Endothelial cell of umbilical vein (primary cell): ENCODE data around the gene AGXT. TPM values are rescaled to one million over a fixed set of nuclear protein-coding genes. Genes with fewer than 3 reads are reported as not detected.

Source experiments
- BruUV-seq: library from RNA; stranded (reverse); fragments of 400-500 nt; replicated peaks from 2 replicates; lab custom pipeline; 2021; lab: Mats Ljungman, UMichigan
- CTCF ChIA-PET: fragments of 300-600, 350-600 bp; sonication (Branson Sonifier 250); formaldehyde crosslinking; loops from one replicate; lab custom pipeline; 2021; ENCODE audit warnings: antibody characterized with exemption, inconsistent platforms; lab: Charles Lee
- POLR2A ChIA-PET: fragments of 300-600, 350-600 bp; sonication (Branson Sonifier 250); formaldehyde crosslinking; loops from one replicate; lab custom pipeline; 2021; ENCODE audit warnings: antibody characterized with exemption, inconsistent platforms; lab: Charles Lee
- DNase-seq: peaks from one replicate; pipeline ENCODE4 v3.0.0-alpha.2; 2011; ENCODE audit warnings: low read depth, low spot score
- FAIRE-seq: peaks from 2 replicates; lab custom pipeline; 2011; peaks lifted over from hg19 to GRCh38; lab: Jason Lieb, UNC
- H2AFZ ChIP-seq: 2 replicates; pipeline ENCODE4 v1.6.0; 2012; ENCODE audit warnings: low read depth, low read length, control low read depth, inconsistent platforms
- H3K27ac ChIP-seq: 2 replicates; pipeline ENCODE4 v1.5.1; 2011; ENCODE audit warnings: low read depth, mild to moderate bottlenecking, control low read depth, low read length, moderate library complexity; ENCODE audit not compliant: insufficient read depth
- H3K27me3 ChIP-seq, 2 experiments: 2 replicates each; pipeline versions ENCODE4 v1.6.0 to v1.6.1; 2011; ENCODE audit warnings: low read length in 2 of 2, mixed read lengths in 1 of 2; ENCODE audit not compliant: control insufficient read depth in 2 of 2, insufficient read depth in 2 of 2
- H3K36me3 ChIP-seq, 2 experiments: 2 replicates in 1 of 2; 3 replicates in 1 of 2; pipeline ENCODE4 v1.5.1; 2011; ENCODE audit warnings: low read length in 2 of 2, mild to moderate bottlenecking in 1 of 2, moderate library complexity in 1 of 2; ENCODE audit not compliant: control insufficient read depth in 2 of 2, insufficient read depth in 2 of 2; ENCODE audit errors: extremely low read depth in 1 of 2
- H3K4me1 ChIP-seq: 3 replicates; pipeline ENCODE4 v1.5.1; 2011; ENCODE audit warnings: mild to moderate bottlenecking, low read length; ENCODE audit not compliant: control insufficient read depth, insufficient read depth; ENCODE audit errors: extremely low read depth
- H3K4me2 ChIP-seq: 2 replicates; pipeline ENCODE4 v1.6.1; 2011; ENCODE audit warnings: low read length, control low read depth, mixed read lengths; ENCODE audit not compliant: insufficient read depth
- H3K4me3 ChIP-seq, 3 experiments: fragments of 200-600 bp in 1 of 3; sonication (generic), shearing (Covaris generic) in 1 of 3; replicated peaks in 1 of 3; 2 replicates each; pipeline ENCODE4 v1.5.1; 2011 to 2016; ENCODE audit warnings: control low read depth in 3 of 3, low read length in 3 of 3, mild to moderate bottlenecking in 2 of 3, inconsistent platforms in 1 of 3, low read depth in 1 of 3, moderate library complexity in 1 of 3; ENCODE audit not compliant: insufficient read depth in 1 of 3
- H3K79me2 ChIP-seq: 2 replicates; pipeline ENCODE4 v1.6.0; 2012; ENCODE audit warnings: low read length, inconsistent platforms; ENCODE audit not compliant: control insufficient read depth, insufficient read depth
- H3K9ac ChIP-seq: replicated peaks from 2 replicates; pipeline ENCODE3; 2011; ENCODE audit warnings: low read length, control low read depth; ENCODE audit not compliant: insufficient read depth; ENCODE audit errors: extremely low read depth
- H3K9me1 ChIP-seq: replicated peaks from 3 replicates; pipeline ENCODE4 v1.6.0; 2011; ENCODE audit warnings: mild to moderate bottlenecking, low read length; ENCODE audit not compliant: control insufficient read depth, insufficient read depth; ENCODE audit errors: extremely low read depth
- H3K9me3 ChIP-seq: replicated peaks from 2 replicates; pipeline ENCODE4 v1.5.1; 2012; ENCODE audit warnings: low read length, inconsistent platforms; ENCODE audit not compliant: control insufficient read depth, insufficient read depth
- H4K20me1 ChIP-seq: replicated peaks from 2 replicates; pipeline ENCODE3; 2011; ENCODE audit warnings: mild to moderate bottlenecking, low read length; ENCODE audit not compliant: control insufficient read depth, insufficient read depth; ENCODE audit errors: extremely low read depth
- EZH2 ChIP-seq: IDR thresholded peaks from 2 replicates; pipeline ENCODE4 v1.6.1; 2012; ENCODE audit warnings: borderline replicate concordance, low read depth, mild to moderate bottlenecking, moderate library complexity, low read length, inconsistent platforms; ENCODE audit not compliant: severe bottlenecking
- FOS ChIP-seq: IDR thresholded peaks from 2 replicates; pipeline ENCODE4 v1.6.1; 2011; ENCODE audit warnings: mild to moderate bottlenecking, low read length, moderate library complexity, borderline replicate concordance; ENCODE audit not compliant: insufficient read depth
- JUN ChIP-seq: IDR thresholded peaks from 2 replicates; pipeline ENCODE4 v1.6.1; 2011; ENCODE audit warnings: borderline replicate concordance, low read depth; ENCODE audit not compliant: insufficient read length, insufficient read depth
- MAX ChIP-seq: IDR thresholded peaks from 2 replicates; pipeline ENCODE4 v1.6.1; 2011; ENCODE audit not compliant: insufficient read depth, insufficient read length
- MYC ChIP-seq: IDR thresholded peaks from one replicate; pipeline ENCODE4 v1.6.1; 2011; ENCODE audit warnings: mild to moderate bottlenecking, low read depth, low read length
- POLR2A ChIP-seq: IDR thresholded peaks from 2 replicates; pipeline ENCODE4 v1.6.1; 2012; ENCODE audit warnings: low read depth, mild to moderate bottlenecking, control low read depth, low read length
- POLR2AphosphoS5 ChIP-seq: IDR thresholded peaks from 2 replicates; pipeline ENCODE4 v1.6.1; 2012; ENCODE audit warnings: low read depth, mild to moderate bottlenecking, control low read depth, low read length, moderate library complexity; ENCODE audit not compliant: insufficient read depth
- dilution Hi-C: fragments of 300-500 bp; cut with MboI; formaldehyde crosslinking; loops from one replicate; pipeline ENCODE4 v1.15.0; 2019; ENCODE audit warnings: low sequenced_read_pairs; ENCODE audit not compliant: extremely low pct_ligation_motif_present
- intact Hi-C: fragments of 100-400 bp; cut with micrococcal nuclease; formaldehyde crosslinking; loops from one replicate; pipeline ENCODE4 v1.10.0; 2022
- polyA plus RNA-seq, 4 experiments: library from polyadenylated mRNA; depleted of rRNA in 3 of 4; stranded (reverse) in 3 of 4; unstranded in 1 of 4; fragments of >200 nt; gene quantifications; 2 replicates each; pipeline versions ENCODE4 v1.2.1 to v1.2.3, GENCODE V29; 2011 to 2012; ENCODE audit warnings: missing spikeins in 1 of 4
- total RNA-seq: library from RNA; stranded (reverse); gene quantifications from 2 replicates; pipeline ENCODE4 v1.2.3, GENCODE V29; 2021

AGXT gene
- total and polyA plus RNA-seq, 2 donors (not counting 3 experiments of a cell fraction or from before 2014, with no cell fraction given), result not detected

DNA sequence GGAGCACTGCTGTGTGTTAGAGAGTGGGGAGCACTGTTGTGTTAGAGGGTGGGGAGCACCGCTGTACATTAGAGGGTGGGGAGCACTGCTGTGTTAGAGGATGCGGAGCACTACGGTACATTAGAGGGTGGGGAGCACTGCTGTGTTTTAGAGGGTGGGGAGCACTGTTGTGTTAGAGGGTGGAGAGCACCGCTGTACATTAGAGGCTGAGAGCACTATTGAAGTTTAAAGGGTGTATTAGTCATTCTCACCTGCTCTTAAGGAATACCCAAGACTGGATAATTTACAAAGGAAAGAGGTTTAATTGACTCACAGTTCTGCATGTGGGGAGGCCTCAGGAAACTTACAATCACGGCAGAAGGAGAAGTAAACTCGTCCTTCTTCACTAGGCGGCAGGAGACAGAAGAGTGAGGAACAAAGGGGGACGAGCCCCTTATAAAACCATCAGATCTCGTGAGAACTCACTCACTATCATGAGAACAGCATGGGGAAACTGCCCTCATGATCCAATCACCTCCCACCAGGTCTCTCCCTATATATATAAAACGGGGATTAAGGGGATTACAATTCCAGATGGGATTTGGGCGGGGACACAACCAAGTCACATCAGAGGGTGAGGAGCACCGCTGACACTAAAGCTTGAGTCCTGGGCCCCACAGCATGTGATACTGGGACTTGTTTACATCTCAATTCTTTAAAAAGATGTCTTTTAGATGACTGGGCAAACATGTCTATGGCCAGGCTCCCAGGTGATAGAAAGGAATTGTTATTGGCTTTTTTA is 19.5 kb upstream of the AGXT start:
- CTCF ChIA-PET, result interaction anchor here (0.8 to 1.2 kb wide), 3 partner anchors 9 to 229 kb away, joined by 3 to 4 read pairs (median 3); no protein-coding TSS in a partner anchor
- H2AFZ ChIP-seq, result no peak overlapping the region
- H3K4me1 ChIP-seq, result no peaks in the 10 kb centered on the region
- H3K36me3 ChIP-seq, result no peaks in the 10 kb centered on the region
- POLR2A ChIA-PET, result no interaction called here
- dilution Hi-C loops (no loop called here), intact Hi-C loops (no loop called here)
- H3K9me3 ChIP-seq, result no peaks in the 10 kb centered on the region
- FAIRE-seq, result no peak
- no peaks in the 10 kb centered on the region for H4K20me1 ChIP-seq
- no peaks in the 10 kb centered on the region for H3K79me2 ChIP-seq
- no peaks in the 10 kb centered on the region for H3K9me1 ChIP-seq
- no peak for TF ChIP-seq JUN
- no peak overlapping the region for H3K9ac ChIP-seq
- H3K4me2 ChIP-seq, result no peak overlapping the region
- H3K27ac ChIP-seq, result no peak overlapping the region
- no peak overlapping the region for H3K4me3 ChIP-seq
- no peak for DNase-seq
- H3K27me3 ChIP-seq, result peaks cover 0 to under 1% of the 10 kb centered on the region in 2 experiments
- BruUV-seq, result no TSS peak

DNA sequence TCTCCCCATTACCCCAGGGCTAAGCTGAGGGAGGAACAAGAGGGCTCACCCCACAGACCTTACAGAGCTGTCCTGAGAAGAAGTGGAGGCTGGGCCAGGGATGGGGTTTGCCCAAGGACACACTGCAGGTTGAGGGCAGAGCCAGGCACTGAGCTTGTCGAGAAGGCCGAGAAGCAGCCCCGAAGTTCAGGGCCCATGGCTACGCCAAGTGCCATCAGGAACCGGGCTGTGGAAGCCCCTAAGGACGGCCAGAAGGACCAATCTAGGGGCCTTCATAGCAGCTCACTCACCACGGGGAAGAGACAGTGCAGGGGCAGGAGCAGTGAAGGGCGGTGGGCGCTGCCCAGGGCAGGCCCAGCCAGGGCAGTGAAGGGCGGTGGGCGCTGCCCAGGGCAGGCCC is 18.6 kb upstream of the AGXT start:
- H3K27me3 ChIP-seq, result no peaks in the 10 kb centered on the region
- H3K4me1 ChIP-seq, result no peaks in the 10 kb centered on the region
- FAIRE-seq, result no peak
- no peaks in the 10 kb centered on the region for H3K36me3 ChIP-seq
- ChIA-PET CTCF (interaction anchor here (0.8 to 1.2 kb wide), 3 partner anchors 10 to 228 kb away, joined by 3 to 4 read pairs (median 3); no protein-coding TSS in a partner anchor), POLR2A (no interaction called here)
- DNase-seq, result no peak
- H3K4me3 ChIP-seq, result no peak overlapping the region
- no peak overlapping the region for H2AFZ ChIP-seq
- intact Hi-C loops (loop anchor here (10.0 kb wide), 2 partner anchors 295 to 465 kb away; partner anchors contain the start of genes HDLBP, PASK and SEPTIN2), dilution Hi-C loops (no loop called here)
- H3K9ac ChIP-seq, result no peak overlapping the region
- no peak overlapping the region for H3K27ac ChIP-seq
- TF ChIP-seq POLR2A (no peak), POLR2AphosphoS5 (no peak), FOS (no peak), MAX (no peak), EZH2 (no peak), MYC (no peak)
- no peaks in the 10 kb centered on the region for H3K9me3 ChIP-seq
- H3K4me2 ChIP-seq, result no peak overlapping the region
- H3K79me2 ChIP-seq, result no peaks in the 10 kb centered on the region
- no peaks in the 10 kb centered on the region for H3K9me1 ChIP-seq
- no peaks in the 10 kb centered on the region for H4K20me1 ChIP-seq
- no TSS peak for BruUV-seq
